NCI-H1694 treated with DMSO at 0.1 percent for 48 hours (cell line): ENCODE data around the gene AATK.

ENCODE experiments used
- DNase-seq: peaks from one replicate; lab custom pipeline; 2025; lab: John Stamatoyannopoulos, UW

The AATK gene

DNA sequence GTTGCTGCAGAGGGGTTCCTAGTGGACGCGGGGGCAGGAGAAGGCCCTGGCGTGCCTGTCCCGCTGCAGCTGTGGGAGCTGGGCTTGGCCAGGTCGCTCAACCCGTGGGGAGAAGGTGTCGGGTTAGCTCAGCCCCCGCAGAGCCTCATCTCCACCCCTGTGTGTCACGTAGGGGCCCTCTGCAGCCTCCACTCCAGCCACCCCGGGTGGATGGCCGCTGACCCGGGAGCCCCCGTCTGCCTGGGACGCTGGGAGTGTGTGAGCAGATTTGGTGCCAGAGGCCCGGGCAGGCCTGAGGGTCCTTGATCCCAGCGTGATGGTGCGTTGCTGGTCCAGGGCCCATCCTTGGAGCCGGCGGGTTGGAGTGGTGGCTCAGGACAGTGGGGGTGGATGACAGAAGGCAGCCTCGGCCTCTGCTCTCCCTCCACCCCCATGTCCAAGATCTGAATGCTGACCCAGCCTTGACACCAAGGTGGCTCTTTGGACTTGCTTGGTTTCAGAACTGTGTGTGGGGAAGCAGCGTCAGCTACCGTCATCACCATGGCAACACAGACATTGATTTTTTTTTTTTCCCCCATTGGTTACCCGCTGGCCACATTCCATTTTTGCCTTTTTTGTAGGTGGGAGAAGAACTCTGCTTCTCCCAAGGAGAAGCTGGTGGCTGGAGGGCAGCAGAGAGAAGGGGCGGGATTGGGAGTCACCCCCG, 95.3 kb downstream of the AATK start:
- no peak for DNase-seq

DNA sequence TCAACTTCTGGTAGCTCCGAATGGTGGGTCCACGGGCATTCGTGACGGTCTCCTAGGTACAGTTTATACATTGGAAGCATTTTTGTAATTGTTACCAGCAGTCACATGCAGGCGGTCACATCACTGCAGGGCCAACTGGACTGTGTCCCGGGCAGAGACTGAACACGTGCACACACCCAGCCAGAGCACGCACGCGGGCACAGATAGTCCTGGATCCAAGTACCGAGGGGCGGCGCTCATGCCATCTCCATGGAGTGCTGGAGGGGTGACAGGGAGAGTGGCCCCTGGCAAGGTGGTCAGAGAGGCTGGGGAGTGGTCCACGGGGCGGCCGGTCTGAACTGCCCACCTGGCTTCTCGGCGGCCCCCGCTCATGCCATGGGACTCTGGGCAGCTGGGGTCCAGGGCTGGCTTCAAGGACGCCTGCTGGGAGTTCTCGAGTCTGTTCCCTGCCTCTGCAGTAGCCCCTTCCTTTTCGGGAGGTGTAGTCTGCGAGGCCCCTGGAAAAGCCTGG, 96.8 kb downstream of the AATK start:
- no peak for DNase-seq

DNA sequence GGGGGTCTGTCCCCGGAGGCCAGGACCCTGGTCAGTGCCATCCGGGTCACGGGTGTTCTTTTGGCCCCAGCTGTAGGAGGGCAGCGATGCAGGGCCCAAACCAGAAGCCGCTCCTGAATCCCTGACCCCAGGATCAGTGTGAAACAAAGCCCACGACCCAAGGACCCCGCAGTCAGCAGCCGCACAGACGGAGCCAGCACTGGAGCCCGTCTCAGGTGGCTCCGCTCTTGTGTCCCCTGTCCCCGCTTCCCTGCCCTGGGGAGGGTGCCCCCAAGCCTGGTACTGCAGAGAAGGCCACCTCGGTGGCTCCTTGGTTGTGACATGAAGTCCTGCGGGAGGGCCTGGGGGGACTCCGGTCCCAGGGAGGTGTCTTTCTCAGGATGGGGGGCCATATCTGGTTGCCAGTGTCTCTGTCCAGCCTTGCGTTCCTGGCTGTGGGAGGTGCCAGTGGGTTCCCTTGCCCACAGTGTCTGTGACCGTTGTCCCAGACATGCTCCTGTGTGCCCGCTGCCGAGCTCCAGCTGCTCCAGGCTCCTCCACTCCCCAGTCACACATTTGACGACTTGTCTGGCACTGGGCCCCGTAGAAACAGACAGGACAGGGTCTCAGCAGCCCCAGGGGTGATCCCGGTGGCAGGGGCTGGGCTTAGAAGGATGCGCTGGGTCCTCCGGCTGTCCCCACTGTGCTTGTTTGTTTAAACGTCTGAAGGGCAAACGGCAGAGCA, 97.4 kb downstream of the AATK start:
- no peak for DNase-seq

DNA sequence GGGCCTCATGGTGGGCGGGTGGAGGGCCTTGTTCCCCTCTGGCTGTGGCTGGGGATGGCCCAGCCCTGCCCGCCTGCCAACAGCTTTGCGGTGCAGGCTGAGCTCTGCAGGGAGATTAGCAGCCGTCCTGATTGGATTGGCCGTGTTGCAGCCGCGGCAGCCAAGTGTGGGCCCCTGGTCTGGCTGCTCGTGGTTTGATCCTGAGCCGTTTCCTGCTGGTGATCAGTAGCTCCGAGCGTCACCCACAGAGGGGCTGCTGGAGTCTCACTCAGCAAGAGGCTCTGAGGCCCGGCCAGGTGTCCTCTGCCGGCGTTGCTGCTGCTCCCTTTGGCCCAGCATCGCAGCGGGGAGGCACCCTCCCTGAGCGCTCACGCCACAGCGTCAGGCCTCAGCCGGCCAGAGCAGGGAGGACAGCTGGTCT, 98.6 kb downstream of the AATK start:
- no peak for DNase-seq
